Activated CD4-positive, CD25-positive, alpha-beta regulatory T cell (primary cell): ENCODE data around the gene CLN5.

ENCODE experiments used
- DNase-seq, 4 experiments: peaks; one replicate each; lab custom pipeline; 2025; lab: John Stamatoyannopoulos, UW

The CLN5 gene

GRCh38 chr13:77016888-77017623, 25.2 kb downstream of the CLN5 start:
- DNase-seq: no peak

- DNase-seq: no peak
Measured at GRCh38 chr13:77019756-77020155, 27.9 kb downstream of the CLN5 start.

- DNase-seq: no peak
Measured at GRCh38 chr13:77022341-77022740, 30.5 kb downstream of the CLN5 start.

- DNase-seq: peak; percentile 50 to 68 (median 60)
Measured at GRCh38 chr13:77026255-77026860, 34.5 kb downstream of the CLN5 start.

GRCh38 chr13:77026861-77027621, 35.2 kb downstream of the CLN5 start, which contains the start of gene FBXL3:
Gene FBXL3, minus strand, starts transcription at chr13:77027159. Its CDS starts 5,299 bp downstream, at chr13:77021860.
- peak; percentile 72 to 81 (median 78) for DNase-seq

- no peak for DNase-seq
Measured at GRCh38 chr13:77028202-77028601, 36.3 kb downstream of the CLN5 start.

GRCh38 chr13:77029436-77029835, 37.6 kb downstream of the CLN5 start:
- no peak for DNase-seq

GRCh38 chr13:77031656-77032243, 39.9 kb downstream of the CLN5 start:
- DNase-seq: no peak

- no peak for DNase-seq
Measured at GRCh38 chr13:77033717-77034302, 41.9 kb downstream of the CLN5 start.

- no peak for DNase-seq
Measured at GRCh38 chr13:77034881-77035280, 43.0 kb downstream of the CLN5 start.

GRCh38 chr13:77036279-77036678, 44.4 kb downstream of the CLN5 start:
- no peak for DNase-seq

- no peak for DNase-seq
Measured at GRCh38 chr13:77038907-77039480, 47.1 kb downstream of the CLN5 start.

GRCh38 chr13:77040076-77040475, 48.2 kb downstream of the CLN5 start:
- DNase-seq: no peak

GRCh38 chr13:77040835-77041234, 49.0 kb downstream of the CLN5 start:
- no peak for DNase-seq

GRCh38 chr13:77042566-77043177, 50.8 kb downstream of the CLN5 start:
- DNase-seq: no peak

- DNase-seq: no peak
Measured at GRCh38 chr13:77047649-77048343, 55.9 kb downstream of the CLN5 start.

- DNase-seq: no peak
Measured at GRCh38 chr13:77048681-77049080, 56.8 kb downstream of the CLN5 start.

- DNase-seq: no peak
Measured at GRCh38 chr13:77053192-77053591, 61.3 kb downstream of the CLN5 start.
